GM12892 (cell line): ENCODE data around the gene TRABD2A.

Experiments used
- POLR2A ChIP-seq: IDR thresholded peaks from 2 replicates; pipeline ENCODE4 v1.6.1; 2011; ENCODE audit warnings: low read depth, low read length, control low read depth
- POLR2AphosphoS5 ChIP-seq: IDR thresholded peaks from 2 replicates; pipeline ENCODE4 v1.6.1; 2011; ENCODE audit warnings: low read depth, low read length, control low read depth

- TF ChIP-seq POLR2A, result no peak; the same call in 1 of the 2 replicates
- TF ChIP-seq POLR2AphosphoS5, result no peak
Observed at GRCh38 chr2:84906108-84906899, 25.4 kb upstream of the TRABD2A start.
